Fibroblast of skin of left quadriceps (primary cell): ENCODE results near the gene ACOT9.
"Not testable (repeated sequence)": the region's sequence is repeated elsewhere in the genome, so short reads cannot be mapped to it uniquely, and the experiment has no call there.

Experiments used
- DNase-seq, 2 experiments: peaks; one replicate each; pipeline ENCODE4 v3.0.0-alpha.2; 2013; ENCODE audit warnings: low read depth in 2 of 2

ACOT9 gene

DNA sequence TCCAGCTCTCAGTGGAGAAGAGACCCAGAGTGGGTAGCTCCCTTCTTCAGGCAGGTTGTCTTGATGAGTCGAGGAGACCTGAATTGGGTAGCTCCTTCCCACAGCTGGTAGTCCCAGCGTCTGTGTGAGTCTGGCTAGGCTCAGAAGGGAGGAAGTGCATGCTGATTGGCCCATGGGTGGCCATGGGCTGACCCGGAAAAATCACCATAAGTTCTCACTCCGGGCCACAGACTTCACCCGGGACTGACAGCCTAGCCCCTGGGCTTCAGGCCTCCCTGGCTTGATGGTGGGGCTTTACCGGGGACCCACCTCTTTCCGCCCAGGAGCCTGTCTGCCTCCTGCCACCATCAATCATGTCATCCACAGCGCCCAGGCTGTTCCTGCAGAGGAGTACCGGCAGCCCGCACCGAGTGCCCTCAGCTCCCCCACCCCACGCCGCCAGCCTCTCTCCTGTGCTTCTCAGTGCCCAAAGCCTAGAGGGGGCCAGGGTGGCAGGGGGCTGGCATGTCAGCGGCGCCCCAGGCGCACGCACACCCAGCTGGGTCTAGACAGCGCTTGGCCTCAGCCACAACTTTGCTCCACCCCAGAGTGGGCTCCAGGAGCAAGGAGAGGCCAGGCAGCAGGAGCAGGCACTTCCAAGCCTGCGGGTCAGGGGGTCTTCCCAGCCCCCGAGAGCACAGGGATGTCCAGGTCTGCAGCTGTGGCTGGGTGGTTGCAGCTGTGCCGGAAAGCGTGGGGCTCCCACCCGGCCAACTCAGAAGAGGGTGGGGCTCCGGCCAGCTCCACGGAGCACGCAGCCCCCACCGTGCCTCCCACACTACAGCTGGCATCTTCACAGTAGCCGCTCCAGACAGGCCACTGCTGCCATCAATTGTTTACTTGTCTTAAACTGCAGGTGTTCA, 23.8 kb upstream of the ACOT9 start:
- DNase-seq = no peak

DNA sequence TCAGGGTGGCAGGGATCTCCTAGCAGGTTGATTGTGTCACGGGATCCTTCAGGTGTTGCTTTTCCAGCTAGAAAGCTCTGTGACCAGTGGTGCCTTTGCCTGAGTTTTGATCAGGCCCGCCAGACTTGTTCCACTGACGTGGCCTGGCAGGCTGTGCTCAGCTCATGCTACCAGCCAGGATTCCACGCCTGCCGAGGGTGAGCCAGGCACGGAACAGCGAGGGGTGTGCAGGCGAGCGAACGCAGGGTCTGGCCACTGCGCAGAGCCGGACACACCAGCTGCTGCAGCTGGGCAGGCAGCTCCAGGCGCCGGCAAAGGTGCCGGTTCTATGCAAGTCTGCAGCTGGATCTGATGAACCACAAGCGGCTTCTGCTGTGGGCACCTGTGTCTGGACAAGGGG, 22.8 kb upstream of the ACOT9 start:
- no peak for DNase-seq

DNA sequence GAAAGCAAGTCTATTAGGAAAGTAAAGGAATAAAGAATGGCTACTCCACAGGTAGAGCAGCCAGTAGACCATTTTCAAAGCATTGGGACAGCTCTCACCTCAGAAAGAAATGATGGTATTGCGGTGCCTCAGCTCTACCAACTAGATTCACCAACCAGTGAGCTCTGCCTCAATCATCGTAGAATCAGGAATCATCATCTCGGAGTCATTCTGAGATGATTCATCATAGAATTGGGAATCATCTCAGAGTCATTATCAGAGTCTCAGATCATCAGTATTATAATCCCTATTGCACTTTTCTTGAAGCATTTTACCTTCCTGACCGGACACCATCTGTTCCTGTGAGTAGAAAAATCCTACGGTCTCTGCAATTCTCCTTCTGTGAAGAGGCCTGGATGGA, 22.4 kb upstream of the ACOT9 start:
- DNase-seq = no peak

DNA sequence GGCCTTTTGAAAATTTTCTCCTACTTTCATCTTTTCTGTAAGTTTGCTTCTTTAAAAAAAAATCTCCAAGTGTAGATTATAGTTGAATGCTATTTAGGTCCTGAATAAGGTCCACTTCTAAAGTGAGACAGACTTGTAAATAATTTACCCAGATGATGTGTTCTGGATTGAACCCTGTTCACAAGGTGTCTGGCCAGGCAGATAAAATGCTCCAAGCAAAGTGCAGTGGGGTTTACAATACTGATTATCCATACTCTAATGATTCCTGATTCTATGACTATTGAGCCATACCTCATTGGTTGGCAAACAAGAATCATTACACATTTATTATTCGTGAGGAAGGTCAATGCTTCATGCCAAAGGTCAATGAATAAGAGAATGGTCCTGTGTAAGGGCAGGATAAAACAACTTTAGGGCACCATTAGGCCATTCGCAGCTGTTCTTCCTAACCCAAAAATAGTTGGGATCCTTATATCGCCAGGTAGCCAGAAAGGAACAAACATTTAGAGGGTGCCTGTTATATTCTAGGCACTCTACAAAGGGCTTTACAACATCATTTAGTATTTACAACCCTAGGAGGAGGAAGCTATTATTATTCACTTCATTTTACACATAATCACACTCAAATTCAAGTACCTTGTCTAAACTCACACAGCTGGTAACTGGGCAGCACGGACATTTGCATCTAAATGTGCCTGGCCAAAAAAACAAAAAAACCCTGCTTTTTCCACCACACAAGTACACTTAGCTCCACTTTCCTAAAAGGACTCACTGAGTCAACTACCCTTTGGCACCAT, 21.3 kb upstream of the ACOT9 start:
- no peak for DNase-seq

DNA sequence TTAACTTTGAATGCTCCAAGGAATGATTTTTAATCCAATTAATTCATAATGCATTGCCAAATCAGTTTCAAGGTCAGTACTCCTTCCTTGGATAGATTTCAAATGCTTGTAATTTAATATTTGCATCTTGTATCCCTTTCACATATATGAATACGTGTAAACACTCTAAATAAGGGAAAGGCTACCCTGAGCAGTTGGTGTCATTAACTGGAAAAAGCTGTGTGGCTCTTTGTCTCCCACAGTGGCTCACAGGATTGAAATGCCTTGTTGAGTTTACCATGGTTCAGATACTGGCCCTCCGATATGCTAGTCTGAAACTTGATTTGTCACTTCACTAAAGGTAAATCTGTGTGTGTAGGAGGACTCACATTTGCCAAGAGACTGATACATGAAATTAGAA, 16.7 kb upstream of the ACOT9 start:
- DNase-seq = no peak

DNA sequence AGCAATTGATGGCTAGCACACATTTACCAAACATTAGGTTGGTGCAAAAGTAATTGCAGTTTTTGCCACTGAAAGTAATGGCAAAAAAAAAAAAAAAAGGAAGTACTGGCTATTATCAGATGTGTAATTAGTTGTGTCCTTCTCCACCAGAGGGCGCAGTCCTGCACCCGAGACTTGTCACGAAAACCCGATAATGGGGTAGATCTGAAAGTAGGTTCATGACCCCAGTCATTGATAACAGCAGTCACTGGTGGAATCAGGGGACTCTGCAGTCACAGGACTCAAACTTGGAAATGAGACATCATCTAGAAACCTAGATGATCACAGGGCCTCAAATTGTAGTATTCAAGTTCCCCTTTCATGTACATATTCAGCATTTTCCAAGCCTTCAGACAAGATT, 13.1 kb upstream of the ACOT9 start:
- no peak for DNase-seq

DNA sequence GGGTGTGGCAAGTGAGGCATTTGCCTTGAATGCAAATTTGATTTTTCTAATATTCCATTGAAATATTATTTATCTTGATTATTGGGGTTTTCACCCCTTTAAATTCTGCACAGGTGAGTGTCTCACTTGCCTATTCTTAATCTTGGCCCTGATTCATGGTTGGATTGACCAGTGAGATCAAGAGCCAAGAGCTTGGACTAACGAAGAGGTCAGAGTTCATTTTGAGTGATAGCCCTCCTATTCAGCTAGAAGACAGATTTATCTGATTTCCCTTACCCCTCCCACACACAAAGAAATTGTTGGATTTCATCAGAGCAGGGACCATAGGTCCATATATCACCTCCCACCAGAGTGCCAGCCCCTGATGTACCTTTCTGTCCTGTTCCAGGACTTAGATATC, 11.6 kb upstream of the ACOT9 start:
- DNase-seq = no peak

DNA sequence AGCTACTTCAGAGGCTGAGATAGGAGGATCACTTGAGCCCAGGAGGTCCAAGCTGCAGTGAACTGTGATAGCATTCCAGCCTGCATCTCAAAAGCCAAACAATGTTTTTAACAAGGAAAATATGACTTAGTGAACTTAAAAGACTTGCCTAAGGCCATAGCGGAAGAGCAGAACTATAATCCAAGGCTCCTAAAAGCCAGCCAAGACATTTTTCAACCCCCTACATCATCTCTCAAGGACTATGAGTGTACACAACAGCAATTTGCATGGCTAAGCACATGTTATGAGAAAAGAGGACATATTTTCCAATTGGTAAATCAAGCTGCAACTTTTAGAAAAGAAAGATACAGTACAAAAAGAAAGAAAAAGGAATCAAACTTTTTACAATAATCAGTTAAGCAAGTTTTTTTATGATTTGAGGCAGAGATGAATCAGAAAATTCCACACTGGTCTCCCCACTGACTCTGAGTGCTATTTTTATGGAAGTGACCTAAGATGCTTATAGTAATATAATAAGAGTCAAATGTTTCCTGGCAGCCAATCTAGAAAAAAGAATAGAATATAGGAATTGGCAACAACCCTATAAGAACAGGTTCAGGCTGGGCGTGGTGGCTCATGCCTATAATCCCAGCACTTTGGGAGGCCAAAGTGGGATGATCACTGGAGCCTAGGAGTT, 9.8 kb upstream of the ACOT9 start:
- DNase-seq = peak in 1 of 2 experiments; percentile 20

DNA sequence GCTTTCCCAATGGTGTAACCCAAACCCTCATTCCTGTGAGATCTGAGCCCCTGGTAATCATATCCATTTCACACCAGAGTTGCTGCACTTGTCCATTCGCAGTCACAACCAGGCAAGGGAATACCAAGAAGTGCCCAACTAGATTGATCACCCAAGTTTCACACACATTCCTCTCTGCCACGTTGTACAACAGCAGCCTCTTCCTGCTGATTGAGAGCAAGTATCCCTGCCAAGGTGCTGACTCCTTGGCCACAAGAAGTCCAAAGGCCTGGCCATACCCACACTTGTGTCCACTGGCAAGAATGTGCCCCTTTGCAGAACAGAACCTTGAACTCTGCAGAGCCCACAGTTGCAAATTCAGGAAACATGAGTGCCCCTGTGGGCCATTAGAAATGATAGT, 6.5 kb upstream of the ACOT9 start:
- no peak for DNase-seq

DNA sequence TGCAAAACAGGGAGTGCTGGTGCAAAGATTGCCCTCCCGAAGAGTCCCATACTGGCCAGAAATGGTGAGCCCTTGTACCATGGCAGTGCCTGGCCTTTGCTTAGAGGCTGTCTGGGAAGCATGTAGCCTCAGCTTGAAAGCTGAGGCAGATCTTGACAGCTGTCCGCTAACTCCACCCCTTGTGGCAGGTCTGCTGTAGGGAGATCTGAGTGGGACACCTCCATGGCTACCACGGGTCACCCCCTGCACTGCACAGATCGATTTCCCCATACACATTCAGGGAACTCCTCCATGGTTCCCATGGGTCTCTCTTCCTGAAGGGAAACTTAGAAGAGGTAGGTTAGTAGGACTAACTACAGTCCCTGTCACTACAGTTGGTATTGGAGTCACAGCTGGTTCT, 6.1 kb upstream of the ACOT9 start:
- DNase-seq = no peak

DNA sequence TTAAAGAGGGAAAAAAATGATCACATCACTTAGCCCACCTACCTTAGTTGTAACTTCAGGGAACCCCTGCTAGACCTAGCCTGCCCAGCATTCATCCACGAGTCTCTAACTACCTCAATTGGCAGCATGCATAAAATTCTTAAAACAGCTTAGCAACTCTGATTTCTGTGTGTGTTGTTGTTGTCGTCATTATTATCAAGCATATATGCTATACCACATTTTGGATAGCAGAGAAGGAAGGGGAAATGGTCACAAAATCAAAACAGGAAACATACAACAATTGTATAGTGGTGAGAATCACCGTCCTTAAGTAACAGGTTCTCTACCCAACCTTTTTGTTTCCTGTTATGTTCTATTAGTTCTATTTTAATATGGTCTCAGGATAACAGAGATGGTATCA, 2.7 kb upstream of the ACOT9 start:
- DNase-seq = no peak

DNA sequence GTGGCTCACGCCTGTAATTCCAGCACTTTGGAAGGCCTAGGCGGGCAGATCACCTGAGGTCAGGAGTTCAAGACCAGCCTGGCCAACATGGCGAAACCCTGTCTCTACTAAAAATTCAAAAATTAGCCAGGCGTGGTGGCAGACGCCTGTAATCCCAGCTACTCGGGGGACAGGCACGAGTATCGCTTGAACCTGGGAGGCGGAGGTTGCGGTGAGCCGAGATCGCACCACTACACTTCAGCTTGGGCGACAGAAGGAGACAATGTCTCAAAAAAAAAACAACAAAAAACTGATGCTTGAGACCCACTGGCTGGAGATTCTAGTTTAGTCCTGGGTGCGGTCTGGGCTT, 521 bp upstream of the ACOT9 start:
- not testable (repeated sequence) for DNase-seq

DNA sequence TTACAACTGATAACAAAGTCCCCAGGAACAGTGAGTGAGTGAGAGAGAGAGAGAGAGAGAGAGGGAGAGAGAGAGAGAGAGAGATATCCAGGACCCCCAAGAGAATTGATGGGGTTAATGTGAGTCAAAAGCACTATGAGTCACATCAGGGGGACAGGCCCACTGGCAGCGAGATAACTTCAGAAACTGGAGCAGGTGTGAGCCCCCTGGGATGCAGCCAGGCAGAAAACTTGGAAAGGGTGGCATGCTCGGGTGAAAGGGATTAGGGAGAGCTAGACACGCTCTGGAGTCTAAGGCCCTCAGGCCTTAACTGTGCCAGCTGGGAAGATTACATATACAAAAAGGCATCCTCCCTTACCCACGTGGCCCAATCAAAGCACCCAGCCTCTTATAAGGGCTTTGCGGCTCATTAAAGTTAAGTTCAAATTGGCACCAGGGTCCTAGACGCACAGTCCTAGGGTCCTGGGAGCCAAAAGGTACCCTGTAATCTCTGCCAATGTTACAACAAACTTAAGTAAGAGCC, 841 bp downstream of the ACOT9 start:
- DNase-seq = peak in 1 of 2 experiments; percentile 20

DNA sequence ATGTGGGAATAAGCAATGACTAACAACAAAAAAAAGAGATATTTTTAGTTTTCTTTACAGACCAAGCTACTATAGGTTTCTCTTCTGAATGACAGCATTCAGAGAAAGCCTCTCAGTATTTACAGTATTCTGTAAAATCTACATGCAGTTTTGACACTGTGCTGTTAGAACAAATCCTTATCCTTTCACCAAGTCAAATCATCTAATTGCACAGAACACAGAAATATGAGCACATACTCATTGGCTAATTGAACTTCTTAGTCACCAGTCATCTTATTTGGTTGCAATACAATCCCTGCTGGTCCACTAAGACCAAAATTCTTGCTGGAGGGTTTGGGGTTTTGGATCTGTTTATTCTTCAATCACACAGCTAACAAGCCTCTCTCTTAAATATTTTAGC, 5.7 kb downstream of the ACOT9 start:
- DNase-seq = peak in 1 of 2 experiments; percentile 3

DNA sequence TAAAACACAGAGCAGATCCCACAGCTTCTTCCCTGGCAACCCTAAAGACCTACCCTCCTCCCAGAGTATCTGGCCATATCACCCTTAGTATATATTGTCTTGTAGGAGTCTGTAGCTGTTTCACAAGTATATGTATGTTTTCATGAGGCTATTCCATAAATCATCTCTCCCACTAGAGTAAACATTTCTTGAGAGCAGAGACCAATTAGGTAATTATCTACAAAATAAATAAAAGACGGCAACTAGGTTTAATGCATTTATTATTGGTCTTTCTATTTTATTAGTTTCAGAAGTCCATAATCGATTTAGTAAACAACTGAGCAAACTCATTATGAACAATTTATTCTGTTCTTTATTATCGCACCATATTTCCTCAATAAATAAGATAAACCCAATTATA, 7.0 kb downstream of the ACOT9 start:
- DNase-seq = no peak

DNA sequence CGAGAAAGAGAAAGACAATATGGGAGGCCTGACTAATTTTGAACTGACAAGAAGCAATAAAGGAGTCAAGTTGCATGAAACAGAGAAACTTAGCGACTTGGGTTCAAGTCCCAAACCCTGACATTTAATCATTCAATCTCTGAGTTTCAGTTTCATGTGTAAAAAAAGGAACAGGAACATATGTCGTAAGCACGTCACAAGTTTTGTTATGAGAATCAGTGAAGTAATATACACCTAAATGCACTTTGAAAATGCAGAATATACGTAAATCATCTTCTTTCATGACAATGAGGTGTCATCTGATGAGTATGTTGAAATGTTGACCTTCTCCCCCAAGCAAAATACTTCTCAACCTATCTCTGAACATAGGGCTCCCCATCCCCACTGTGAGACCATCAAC, 10.4 kb downstream of the ACOT9 start:
- DNase-seq = no peak

DNA sequence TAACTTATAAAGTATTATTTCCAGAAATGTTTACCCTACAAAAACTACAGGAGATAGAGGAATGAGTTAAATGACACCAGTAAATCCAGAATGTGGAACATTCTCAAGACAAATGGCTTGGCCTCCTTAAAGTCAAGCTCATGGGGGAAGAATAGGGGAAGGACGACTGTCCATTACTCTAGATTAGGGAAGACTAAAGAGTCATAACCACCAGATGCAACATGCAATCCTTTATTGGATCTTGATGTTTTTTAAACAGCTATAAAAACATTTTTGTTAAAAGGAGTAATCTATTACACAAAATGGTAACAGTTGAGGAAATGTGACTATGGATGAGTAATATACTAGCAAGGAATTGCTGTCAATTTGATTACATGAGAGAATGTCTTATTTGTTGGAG, 11.1 kb downstream of the ACOT9 start:
- no peak for DNase-seq

DNA sequence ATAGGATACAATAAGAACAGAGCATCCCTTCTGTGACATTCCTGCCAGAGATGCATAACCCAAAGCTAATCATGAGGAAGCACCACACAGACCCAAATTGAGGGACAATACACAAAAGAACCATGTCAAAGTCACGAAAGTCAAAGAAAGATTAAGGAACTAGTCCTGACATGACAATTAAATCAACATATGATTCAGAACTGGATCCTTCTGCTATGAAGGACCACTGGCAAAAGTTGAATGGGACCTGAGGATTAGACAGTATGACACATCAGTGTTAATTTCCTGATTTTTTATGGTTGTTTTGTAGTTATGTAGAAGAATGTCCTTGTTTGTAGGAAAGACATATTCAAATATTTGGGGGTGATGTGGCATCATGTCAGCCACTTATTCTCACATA, 13.9 kb downstream of the ACOT9 start:
- no peak for DNase-seq

DNA sequence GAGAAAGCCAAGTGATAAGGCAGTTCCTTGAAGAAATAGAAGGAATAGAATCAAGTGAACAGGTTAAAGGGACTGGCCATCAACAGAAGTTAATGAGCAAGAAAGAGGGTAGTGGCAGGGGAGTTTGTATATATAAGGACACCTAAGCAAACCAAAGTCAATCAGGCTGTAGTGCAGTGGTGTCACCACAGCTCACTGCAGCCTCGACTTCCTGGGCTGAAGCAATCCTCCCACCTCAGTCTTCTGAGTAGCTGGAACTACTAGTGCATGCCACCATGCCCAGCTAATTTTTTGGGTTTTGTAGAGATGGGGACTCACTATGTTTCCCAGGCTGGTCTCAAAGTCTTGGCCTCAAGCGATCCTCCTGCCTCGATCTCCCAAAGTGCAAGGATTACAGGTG, 15.9 kb downstream of the ACOT9 start:
- no peak for DNase-seq

DNA sequence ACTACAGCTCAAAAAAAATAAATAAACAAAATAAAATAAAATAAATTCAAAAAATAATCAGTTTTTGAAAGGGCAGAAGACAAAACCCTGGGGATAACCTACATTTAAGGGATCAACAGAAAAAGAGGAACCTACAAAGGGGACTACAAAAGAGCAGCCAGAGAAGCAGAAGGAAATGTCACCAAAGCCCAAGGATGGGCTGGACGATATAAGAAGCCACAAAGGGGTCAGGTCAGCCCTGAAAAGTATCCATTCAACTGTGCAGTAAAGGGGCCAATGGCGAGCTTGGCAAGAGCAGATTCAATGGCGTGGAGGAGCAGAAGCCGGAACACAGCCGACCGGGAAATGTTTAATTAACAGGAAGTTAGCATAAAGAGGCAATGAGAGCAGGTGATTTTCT, 16.9 kb downstream of the ACOT9 start:
- DNase-seq = no peak

DNA sequence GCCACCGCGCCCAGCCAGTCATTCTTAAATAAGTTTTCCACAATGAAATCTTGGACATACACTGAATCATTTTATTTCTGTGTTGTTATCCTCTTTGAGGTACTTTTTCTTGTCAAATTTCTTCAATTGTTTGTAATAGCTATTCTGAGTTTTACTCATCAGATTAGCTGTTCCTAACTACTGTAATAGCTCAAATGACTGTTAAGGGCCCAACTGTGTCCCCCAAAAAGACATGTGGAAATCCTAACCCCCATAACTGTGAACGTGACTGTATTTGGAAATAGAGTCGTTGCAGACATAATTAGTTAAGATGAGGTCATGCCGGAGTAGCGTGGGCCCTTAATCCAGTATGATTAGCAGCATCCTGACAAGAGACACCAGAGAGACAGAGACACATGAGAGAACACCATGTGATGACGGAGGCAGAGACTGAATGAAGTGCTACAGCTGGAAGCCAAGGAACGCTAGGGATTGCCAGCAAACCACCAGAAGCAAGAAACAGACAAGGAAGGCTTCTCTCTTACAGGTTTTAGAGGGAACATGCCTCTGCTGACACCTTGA, 22.9 kb downstream of the ACOT9 start:
- no peak for DNase-seq

DNA sequence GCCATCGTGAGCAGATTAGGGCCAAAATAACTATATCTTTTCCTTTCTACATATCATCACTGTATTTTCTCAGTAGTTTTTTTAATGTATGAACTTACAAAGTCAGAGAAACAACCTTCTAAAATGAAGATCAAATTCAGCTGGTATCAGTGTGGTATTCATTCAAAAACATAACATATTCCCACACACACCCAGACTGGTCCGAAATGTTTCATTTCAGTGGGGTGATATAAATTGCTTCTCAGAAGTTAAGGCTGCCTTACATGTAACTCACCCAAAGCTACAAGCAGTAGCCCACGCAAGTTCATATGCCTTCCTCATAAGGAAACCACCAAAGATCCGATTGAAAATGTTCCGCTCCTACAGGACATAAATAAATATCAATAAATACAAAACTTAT, 37.8 kb downstream of the ACOT9 start:
- no peak for DNase-seq
